Heart right ventricle (tissue), 16 donors: ENCODE measurements around the gene HMGB1. TPM values are rescaled to one million over a fixed set of nuclear protein-coding genes. Genes with fewer than 3 reads are reported as not detected.

Experiments
- ATAC-seq, 8 donors: fragments of 200-7000 bp; cut with Tn5 transposase; one replicate each; pipeline ENCODE4 v1.9.1; 2020; ENCODE audit warnings: mild to moderate bottlenecking in 8 of 8, moderate library complexity in 8 of 8, moderate number of reproducible peaks in 1 of 8
- DNase-seq, 2 donors: peaks; one replicate each; pipeline ENCODE4 v3.0.0-alpha.2; 2020
- H3K27ac ChIP-seq, 10 donors: fragments of 200-600 bp; sonication (generic) in 2 of 10; one replicate each; pipeline versions ENCODE4 v1.5.0 to v1.8.0; 2020 to 2022; ENCODE audit warnings: mild to moderate bottlenecking in 3 of 10
- H3K27me3 ChIP-seq, 7 donors: fragments of 200-600 bp; one replicate each; pipeline ENCODE4 v1.8.0; 2021 to 2022; ENCODE audit warnings: mild to moderate bottlenecking in 2 of 7
- H3K36me3 ChIP-seq, 9 donors: fragments of 200-600 bp; sonication (generic) in 1 of 9; one replicate each; pipeline versions ENCODE4 v1.5.0 to v1.8.0; 2020 to 2022; ENCODE audit warnings: mild to moderate bottlenecking in 2 of 9
- H3K4me1 ChIP-seq, 9 donors: fragments of 200-600 bp; sonication (generic) in 1 of 9; one replicate each; pipeline versions ENCODE4 v1.5.0 to v1.8.0; 2020 to 2022; ENCODE audit warnings: mild to moderate bottlenecking in 4 of 9
- H3K4me3 ChIP-seq, 10 donors: fragments of 200-600 bp; sonication (generic) in 2 of 10; one replicate each; pipeline versions ENCODE4 v1.5.0 to v1.8.0; 2020 to 2022; ENCODE audit warnings: mild to moderate bottlenecking in 7 of 10, moderate library complexity in 2 of 10
- H3K9me3 ChIP-seq, 11 donors: fragments of 200-600 bp in 10 of 11; sonication (generic) in 2 of 11; one replicate each; pipeline versions ENCODE4 v1.5.0 to v1.8.0; 2013 to 2022; ENCODE audit warnings: mild to moderate bottlenecking in 2 of 11, control low read depth in 1 of 11, moderate library complexity in 1 of 11
- WGBS, 2 donors: extraction: QIAGEN DNeasy Blood & Tissue Kit; methylation state at CpG; one replicate each; pipeline ENCODE4 v1.1.7; 2013; ENCODE audit warnings: inconsistent platforms in 1 of 2; 5-methylcytosine and 5-hydroxymethylcytosine counted together
- intact Hi-C, 10 donors: fragments of 100-400 bp; cut with DNase I; formaldehyde crosslinking; loops; one replicate each; pipeline versions ENCODE4 v1.11.1 to v1.14.2; 2022
- polyA plus RNA-seq, 2 donors: library from polyadenylated mRNA; stranded (reverse); fragments of 200-250 nt; gene quantifications; one replicate each; pipeline ENCODE4 v1.2.3, GENCODE V29; 2013
- total RNA-seq, 10 donors: library from RNA; stranded (reverse); fragmentation: NEBNext Ultra II Directional in 3 of 10; extraction: Animal tissue kit (Norgen Biotek cat#: 25700) in 3 of 10; gene quantifications; one replicate each; pipeline versions ENCODE4 v1.2.1 to v1.2.4, GENCODE V29; 2021 to 2023
- TF ChIP-seq, protein P1 (sequence below), 9 donors: fragments of 200-600 bp; sonication (generic) in 2 of 9; IDR thresholded peaks; one replicate each; pipeline versions ENCODE4 v1.5.0 to v1.8.0; 2021 to 2022; ENCODE audit warnings: antibody characterized with exemption in 9 of 9, mild to moderate bottlenecking in 5 of 9, moderate library complexity in 1 of 9
- donor health status: Arrhythmogenic right ventricular cardiomyopathy.
- donor health status: ischemic (EF 13 %, LVEDD 7.1; RV severe dilation, severe dysfunction).
- donor health status: healthy with polysubstance abuse.
- donor health status: DM: no; HTN: yes; CAD: no.
- donor health status: DM: no; HTN: no; CAD: no.
- donor health status: ischemic (EF 25% LVEDD 6.9; RV normal size, moderate dysfunction).
- donor health status: ischemic (EF 25% LVEDD 5.7; RV mildly dilated, moderate dysfunction).
- donor health status: healthy.
- donor health status: DM: yes; HTN: yes; CAD: no.
- donor health status: Ischemic cardiomyopathy.
- donor health status: ischemic (EF 35%, LVEDD 5.7; RV mildly dilated, moderate dysfunction).
- donor health status: nonischemic (EF 11% LVEDD 7.7; RV severe dilation, severe dysfunction).
- donor health status: DM: yes; HTN: yes; CAD: no.
- donor health status: PGD.
- donor health status: ischemic (EF 29% LVEDD 5.4; RV normal size, mild dysfunction).
- donor health status: nonischemic (EF 23%, LVEDD 6.1; RV moderate dilation, normal function).

The HMGB1 gene
- total and polyA plus RNA-seq, 12 donors: 142 to 294 (median 164) TPM

DNA sequence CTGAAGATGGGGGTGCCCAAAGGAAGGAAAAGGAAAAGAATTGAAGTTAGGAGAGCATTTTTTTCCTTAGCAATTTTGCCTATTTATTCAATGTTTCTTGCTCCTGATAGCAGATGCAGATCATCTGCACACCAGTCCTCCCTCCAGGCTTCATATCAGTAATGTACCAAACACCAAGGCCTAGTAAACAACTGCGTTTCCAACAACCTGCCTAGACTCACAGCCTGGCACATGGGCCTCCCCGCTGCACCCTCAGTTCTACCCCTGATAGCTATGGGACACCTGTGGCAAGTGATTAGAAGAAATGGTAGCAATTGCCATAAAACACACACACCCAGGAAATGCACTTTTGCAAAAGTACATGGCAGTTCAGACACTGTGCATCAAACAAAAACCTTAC, 30.4 kb upstream of the HMGB1 start:
- ATAC-seq: no peak
- Histone ChIP-seq H3K27me3 (no peaks in the 10 kb centered on the region), H3K4me1 (no peaks in the 10 kb centered on the region), H3K4me3 (no peak overlapping the region), H3K27ac (no peak overlapping the region), H3K9me3 (no peaks in the 10 kb centered on the region), H3K36me3 (no peaks in the 10 kb centered on the region)
- WGBS, 2 donors: 91 to 94% methylated on average over 2 of the region's 2 CpGs
- TF ChIP-seq, protein P1, sequence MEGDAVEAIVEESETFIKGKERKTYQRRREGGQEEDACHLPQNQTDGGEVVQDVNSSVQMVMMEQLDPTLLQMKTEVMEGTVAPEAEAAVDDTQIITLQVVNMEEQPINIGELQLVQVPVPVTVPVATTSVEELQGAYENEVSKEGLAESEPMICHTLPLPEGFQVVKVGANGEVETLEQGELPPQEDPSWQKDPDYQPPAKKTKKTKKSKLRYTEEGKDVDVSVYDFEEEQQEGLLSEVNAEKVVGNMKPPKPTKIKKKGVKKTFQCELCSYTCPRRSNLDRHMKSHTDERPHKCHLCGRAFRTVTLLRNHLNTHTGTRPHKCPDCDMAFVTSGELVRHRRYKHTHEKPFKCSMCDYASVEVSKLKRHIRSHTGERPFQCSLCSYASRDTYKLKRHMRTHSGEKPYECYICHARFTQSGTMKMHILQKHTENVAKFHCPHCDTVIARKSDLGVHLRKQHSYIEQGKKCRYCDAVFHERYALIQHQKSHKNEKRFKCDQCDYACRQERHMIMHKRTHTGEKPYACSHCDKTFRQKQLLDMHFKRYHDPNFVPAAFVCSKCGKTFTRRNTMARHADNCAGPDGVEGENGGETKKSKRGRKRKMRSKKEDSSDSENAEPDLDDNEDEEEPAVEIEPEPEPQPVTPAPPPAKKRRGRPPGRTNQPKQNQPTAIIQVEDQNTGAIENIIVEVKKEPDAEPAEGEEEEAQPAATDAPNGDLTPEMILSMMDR (IDR thresholded peaks at IDR 0.05): no peak
- no peak for DNase-seq
- intact Hi-C loops: no loop called here

DNA sequence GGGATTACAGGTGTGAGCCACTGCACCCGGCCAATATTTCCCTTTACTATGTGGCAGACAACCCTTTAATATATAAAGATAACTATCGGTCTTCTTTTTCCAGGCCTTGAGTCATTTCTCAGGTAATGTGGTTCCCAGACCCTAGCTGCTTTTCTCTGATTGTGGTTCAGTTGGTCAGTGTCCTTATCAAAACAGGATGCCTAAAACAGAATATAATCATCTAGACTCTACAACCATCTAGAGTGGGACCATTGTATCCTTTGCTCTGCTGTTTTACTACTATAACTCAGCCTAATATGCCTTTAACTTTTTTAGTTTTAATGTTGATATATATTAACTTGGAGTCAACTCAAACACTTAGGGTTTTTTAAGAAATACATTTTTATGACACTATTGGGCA, 30.0 kb upstream of the HMGB1 start:
- Histone ChIP-seq H3K9me3 (no peaks in the 10 kb centered on the region), H3K27me3 (no peaks in the 10 kb centered on the region), H3K27ac (no peak overlapping the region), H3K36me3 (no peaks in the 10 kb centered on the region), H3K4me3 (no peak overlapping the region), H3K4me1 (no peaks in the 10 kb centered on the region)
- intact Hi-C loops: no loop called here
- 62 to 96% methylated on average over 2 of the region's 2 CpGs for WGBS, 2 donors
- TF ChIP-seq, protein P1 (IDR thresholded peaks at IDR 0.05): no peak
- no peak for DNase-seq
- ATAC-seq: no peak

DNA sequence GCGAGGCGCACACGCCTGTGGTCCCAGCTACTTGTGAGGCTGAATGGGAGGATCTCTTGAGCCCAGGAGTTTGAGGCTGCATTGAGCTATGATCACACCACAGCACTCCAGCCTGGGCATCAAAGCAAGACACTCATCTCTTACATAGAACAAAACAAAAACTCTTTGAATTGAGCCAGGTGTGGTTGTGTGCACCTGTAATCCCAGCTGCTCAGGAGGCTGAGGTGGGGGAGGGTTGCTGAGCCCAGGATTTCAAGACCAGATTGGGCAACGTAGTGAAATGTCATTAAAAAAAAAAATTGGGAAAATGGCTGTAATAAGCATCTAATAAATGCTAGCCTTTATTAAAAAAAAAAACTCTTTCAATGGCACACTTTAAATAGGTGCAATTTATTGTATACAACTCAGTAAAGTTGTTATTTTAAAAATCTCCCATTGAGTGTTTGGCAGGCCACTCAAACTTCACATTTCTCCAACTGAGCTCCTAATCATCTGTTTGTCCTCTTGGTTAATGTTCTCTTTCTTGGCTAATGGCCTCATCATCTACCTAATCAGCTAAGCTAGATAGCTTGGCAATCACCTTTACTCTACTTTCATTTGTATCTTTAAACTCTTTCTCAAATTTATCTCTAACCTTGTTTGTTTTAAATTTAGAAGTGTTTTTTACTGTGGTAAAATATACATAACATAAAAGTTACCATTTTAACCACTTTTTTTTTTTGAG, 28.1 kb upstream of the HMGB1 start:
- 88 to 97% methylated on average over 4 of the region's 4 CpGs for WGBS, 2 donors

DNA sequence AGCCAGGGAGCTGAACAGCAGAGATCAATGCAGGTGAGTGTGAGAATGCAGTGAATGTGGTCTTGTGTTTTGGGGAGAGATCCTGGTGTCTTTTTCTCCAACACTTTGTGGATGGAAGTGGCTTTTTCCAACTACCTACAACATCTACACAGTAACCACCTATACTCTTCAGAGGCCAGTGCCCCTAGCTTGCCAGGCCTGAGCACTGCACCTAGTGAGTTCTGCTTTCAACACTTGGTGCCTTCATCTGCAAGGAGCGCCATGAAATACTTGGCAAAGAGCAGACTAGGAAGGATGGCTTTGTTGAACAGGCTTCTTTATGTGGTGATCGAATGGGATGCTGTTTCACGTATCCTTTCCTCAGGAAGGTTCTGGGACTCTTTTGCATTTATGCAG, 21.3 kb upstream of the HMGB1 start:
- 93 to 95% methylated on average over 3 of the region's 3 CpGs for WGBS, 2 donors
- Histone ChIP-seq H3K4me1 (peaks cover 0 to 10% (median 0%) of the 10 kb centered on the region in 9 donors), H3K4me3 (no peak overlapping the region), H3K36me3 (no peaks in the 10 kb centered on the region), H3K27me3 (no peaks in the 10 kb centered on the region), H3K9me3 (no peaks in the 10 kb centered on the region), H3K27ac (no peak overlapping the region)
- ATAC-seq: no peak
- DNase-seq: no peak
- intact Hi-C loops: no loop called here
- TF ChIP-seq, protein P1 (IDR thresholded peaks at IDR 0.05): no peak

More for the DNA sequence above, 28.1 kb upstream of the HMGB1 start:
- DNase-seq (no peak), ATAC-seq (no peak)
- intact Hi-C loops: no loop called here
- Histone ChIP-seq H3K4me3 (no peak overlapping the region), H3K4me1 (no peaks in the 10 kb centered on the region), H3K9me3 (no peaks in the 10 kb centered on the region), H3K36me3 (no peaks in the 10 kb centered on the region), H3K27me3 (no peaks in the 10 kb centered on the region), H3K27ac (no peak overlapping the region)
- TF ChIP-seq, protein P1 (IDR thresholded peaks at IDR 0.05): no peak
